ENCODE results near the gene UBA52. TPM values are rescaled to one million over a fixed set of nuclear protein-coding genes. Genes with fewer than 3 reads are reported as not detected.

Gene UBA52
- polyA plus RNA-seq, 1 donor from 2014 or later: 765 TPM

DNA sequence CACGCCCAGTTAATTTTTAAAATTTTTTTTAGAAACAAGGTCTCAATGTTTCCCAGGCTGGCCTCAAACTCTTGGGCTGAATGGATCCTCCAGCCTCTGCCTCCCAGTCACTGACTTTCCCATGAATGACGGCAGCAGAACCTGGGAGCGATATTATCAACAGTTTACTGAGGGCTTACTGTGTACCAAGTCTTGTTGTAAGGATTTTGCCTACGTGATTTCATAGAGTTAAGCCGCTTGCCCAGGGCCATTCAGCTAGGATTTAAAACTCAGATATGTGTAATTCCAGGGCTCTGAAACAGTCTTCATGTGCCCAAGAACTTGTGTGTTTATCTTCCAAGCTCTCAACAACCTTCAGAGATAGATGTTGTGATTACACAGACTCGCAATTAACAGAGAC lies 20.0 kb upstream of the UBA52 start:
- no peaks in the 10 kb centered on the region for H3K36me3 ChIP-seq (ENCODE audit: insufficient read depth, low read length)
- H4K20me1 ChIP-seq (ENCODE audit: insufficient read depth): no peaks in the 10 kb centered on the region
- H3K4me2 ChIP-seq (ENCODE audit: low read length): no peak overlapping the region
- no peaks in the 10 kb centered on the region for H3K79me2 ChIP-seq (replicated peaks; ENCODE audit: insufficient read depth, low read length)
- TF ChIP-seq, protein P1, sequence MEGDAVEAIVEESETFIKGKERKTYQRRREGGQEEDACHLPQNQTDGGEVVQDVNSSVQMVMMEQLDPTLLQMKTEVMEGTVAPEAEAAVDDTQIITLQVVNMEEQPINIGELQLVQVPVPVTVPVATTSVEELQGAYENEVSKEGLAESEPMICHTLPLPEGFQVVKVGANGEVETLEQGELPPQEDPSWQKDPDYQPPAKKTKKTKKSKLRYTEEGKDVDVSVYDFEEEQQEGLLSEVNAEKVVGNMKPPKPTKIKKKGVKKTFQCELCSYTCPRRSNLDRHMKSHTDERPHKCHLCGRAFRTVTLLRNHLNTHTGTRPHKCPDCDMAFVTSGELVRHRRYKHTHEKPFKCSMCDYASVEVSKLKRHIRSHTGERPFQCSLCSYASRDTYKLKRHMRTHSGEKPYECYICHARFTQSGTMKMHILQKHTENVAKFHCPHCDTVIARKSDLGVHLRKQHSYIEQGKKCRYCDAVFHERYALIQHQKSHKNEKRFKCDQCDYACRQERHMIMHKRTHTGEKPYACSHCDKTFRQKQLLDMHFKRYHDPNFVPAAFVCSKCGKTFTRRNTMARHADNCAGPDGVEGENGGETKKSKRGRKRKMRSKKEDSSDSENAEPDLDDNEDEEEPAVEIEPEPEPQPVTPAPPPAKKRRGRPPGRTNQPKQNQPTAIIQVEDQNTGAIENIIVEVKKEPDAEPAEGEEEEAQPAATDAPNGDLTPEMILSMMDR (IDR thresholded peaks at IDR 0.05; ENCODE audit: poor library complexity, severe bottlenecking): no peak
- TF ChIP-seq RAD21 (conservative IDR thresholded peaks at IDR 0.05) (no peak), TAF1 (IDR thresholded peaks at IDR 0.05; ENCODE audit: low read depth) (no peak), EZH2 (IDR thresholded peaks at IDR 0.05; ENCODE audit: borderline replicate concordance, insufficient read depth, low read length, poor library complexity, severe bottlenecking) (no peak), EP300 (conservative IDR thresholded peaks at IDR 0.05; ENCODE audit: poor library complexity, severe bottlenecking) (no peak), POLR2AphosphoS5 (IDR thresholded peaks at IDR 0.05) (no peak), SMC3 (conservative IDR thresholded peaks at IDR 0.05; ENCODE audit: poor library complexity) (no peak), MXI1 (conservative IDR thresholded peaks at IDR 0.05; ENCODE audit: poor library complexity, severe bottlenecking) (no peak)
- TF ChIP-seq, protein P2, sequence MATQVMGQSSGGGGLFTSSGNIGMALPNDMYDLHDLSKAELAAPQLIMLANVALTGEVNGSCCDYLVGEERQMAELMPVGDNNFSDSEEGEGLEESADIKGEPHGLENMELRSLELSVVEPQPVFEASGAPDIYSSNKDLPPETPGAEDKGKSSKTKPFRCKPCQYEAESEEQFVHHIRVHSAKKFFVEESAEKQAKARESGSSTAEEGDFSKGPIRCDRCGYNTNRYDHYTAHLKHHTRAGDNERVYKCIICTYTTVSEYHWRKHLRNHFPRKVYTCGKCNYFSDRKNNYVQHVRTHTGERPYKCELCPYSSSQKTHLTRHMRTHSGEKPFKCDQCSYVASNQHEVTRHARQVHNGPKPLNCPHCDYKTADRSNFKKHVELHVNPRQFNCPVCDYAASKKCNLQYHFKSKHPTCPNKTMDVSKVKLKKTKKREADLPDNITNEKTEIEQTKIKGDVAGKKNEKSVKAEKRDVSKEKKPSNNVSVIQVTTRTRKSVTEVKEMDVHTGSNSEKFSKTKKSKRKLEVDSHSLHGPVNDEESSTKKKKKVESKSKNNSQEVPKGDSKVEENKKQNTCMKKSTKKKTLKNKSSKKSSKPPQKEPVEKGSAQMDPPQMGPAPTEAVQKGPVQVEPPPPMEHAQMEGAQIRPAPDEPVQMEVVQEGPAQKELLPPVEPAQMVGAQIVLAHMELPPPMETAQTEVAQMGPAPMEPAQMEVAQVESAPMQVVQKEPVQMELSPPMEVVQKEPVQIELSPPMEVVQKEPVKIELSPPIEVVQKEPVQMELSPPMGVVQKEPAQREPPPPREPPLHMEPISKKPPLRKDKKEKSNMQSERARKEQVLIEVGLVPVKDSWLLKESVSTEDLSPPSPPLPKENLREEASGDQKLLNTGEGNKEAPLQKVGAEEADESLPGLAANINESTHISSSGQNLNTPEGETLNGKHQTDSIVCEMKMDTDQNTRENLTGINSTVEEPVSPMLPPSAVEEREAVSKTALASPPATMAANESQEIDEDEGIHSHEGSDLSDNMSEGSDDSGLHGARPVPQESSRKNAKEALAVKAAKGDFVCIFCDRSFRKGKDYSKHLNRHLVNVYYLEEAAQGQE (IDR thresholded peaks at IDR 0.05; ENCODE audit: borderline replicate concordance): no peak
- no peak overlapping the region for H3K4me3 ChIP-seq (ENCODE audit: low read length)
- no peak overlapping the region for H2AFZ ChIP-seq (ENCODE audit: low read depth, low read length)
- H3K9me2 ChIP-seq (ENCODE audit: insufficient read depth, low read length): no peaks in the 10 kb centered on the region
- no peaks in the 10 kb centered on the region for H3F3A ChIP-seq (ENCODE audit: insufficient read depth, low read length, poor library complexity, severe bottlenecking)
- H3K27ac ChIP-seq (ENCODE audit: low read length): no peak overlapping the region
- no peak overlapping the region for H3K9ac ChIP-seq (ENCODE audit: low read length)
- no peaks in the 10 kb centered on the region for H3K9me3 ChIP-seq (ENCODE audit: low read length)
- H3K27me3 ChIP-seq (ENCODE audit: insufficient read depth, low read depth, low read length): no peaks in the 10 kb centered on the region

DNA sequence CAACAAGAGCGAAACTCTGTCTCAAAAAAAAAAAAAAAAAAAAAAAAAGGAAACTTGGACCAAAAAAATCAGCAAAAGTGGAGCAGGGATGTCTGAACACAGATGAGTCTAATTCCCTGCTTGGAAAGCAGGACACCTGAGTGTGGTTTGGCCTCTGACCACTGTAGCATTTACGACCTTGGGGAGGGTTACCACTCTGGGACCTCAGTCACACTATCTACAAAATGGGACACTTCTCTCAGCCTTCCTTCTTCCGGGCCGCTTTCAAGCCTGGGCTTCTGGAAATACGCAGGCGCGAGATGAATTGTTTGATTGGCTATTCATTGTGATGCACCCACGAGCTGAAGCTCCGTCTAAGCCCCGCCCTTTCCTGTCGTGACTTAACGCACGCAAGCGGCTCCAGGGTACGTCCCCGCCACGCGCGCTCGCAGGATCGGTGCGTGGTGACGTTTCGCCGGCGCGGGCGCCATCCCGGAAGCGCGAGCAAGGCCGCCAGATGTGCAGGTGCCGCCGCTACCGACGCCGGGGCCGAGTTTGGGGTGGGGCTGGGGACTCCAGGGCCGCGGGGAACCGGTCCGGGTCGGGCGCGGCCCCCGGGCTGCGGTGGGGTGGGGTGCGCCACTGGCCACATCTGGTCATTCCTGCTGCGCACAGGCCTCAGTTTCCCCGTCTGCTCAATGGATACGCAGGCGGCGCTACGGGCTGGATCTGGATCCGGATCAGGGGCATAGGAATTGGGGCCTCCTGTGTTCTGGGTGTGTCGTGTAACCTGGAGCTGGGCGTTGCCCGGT lies 14.1 kb upstream of the UBA52 start, which contains the start of gene KXD1:
Gene KXD1, plus strand, starts transcription at position 460 of the 791 bp plus-strand sequence. CDS start 4,187 bp downstream, outside the sequence.
- H2AFZ ChIP-seq (ENCODE audit: low read depth, low read length): peak within 1 kb of the TSS; percentile 69
- H3K9me3 ChIP-seq (ENCODE audit: low read length): no peaks in the 10 kb centered on the region
- peaks cover 9% of the 10 kb centered on the region for H3K79me2 ChIP-seq (replicated peaks; ENCODE audit: insufficient read depth, low read length)
- peak within 1 kb of the TSS; percentile 96 for H3K4me2 ChIP-seq (ENCODE audit: low read length)
- H3K9ac ChIP-seq (ENCODE audit: low read length): peak within 1 kb of the TSS; percentile 77
- H3K36me3 ChIP-seq (ENCODE audit: insufficient read depth, low read length): no peaks in the 10 kb centered on the region
- H4K20me1 ChIP-seq (ENCODE audit: insufficient read depth): no peaks in the 10 kb centered on the region
- TF ChIP-seq EP300 (conservative IDR thresholded peaks at IDR 0.05; ENCODE audit: poor library complexity, severe bottlenecking) (peak; percentile 78), EZH2 (IDR thresholded peaks at IDR 0.05; ENCODE audit: borderline replicate concordance, insufficient read depth, low read length, poor library complexity, severe bottlenecking) (no peak), POLR2AphosphoS5 (IDR thresholded peaks at IDR 0.05) (peak; percentile 89), RAD21 (conservative IDR thresholded peaks at IDR 0.05) (no peak), TAF1 (IDR thresholded peaks at IDR 0.05; ENCODE audit: low read depth) (no peak), MXI1 (conservative IDR thresholded peaks at IDR 0.05; ENCODE audit: poor library complexity, severe bottlenecking) (peak; percentile 90), SMC3 (conservative IDR thresholded peaks at IDR 0.05; ENCODE audit: poor library complexity) (no peak)
- TF ChIP-seq, protein P1 (IDR thresholded peaks at IDR 0.05; ENCODE audit: poor library complexity, severe bottlenecking): no peak
- TF ChIP-seq, protein P2 (IDR thresholded peaks at IDR 0.05; ENCODE audit: borderline replicate concordance): peak; percentile 54
- H3F3A ChIP-seq (ENCODE audit: insufficient read depth, low read length, poor library complexity, severe bottlenecking): no peaks in the 10 kb centered on the region
- H3K27ac ChIP-seq (ENCODE audit: low read length): peak within 1 kb of the TSS; percentile 58
- no peaks in the 10 kb centered on the region for H3K27me3 ChIP-seq (ENCODE audit: insufficient read depth, low read depth, low read length)
- no peaks in the 10 kb centered on the region for H3K9me2 ChIP-seq (ENCODE audit: insufficient read depth, low read length)
- peak within 1 kb of the TSS; percentile 86 for H3K4me3 ChIP-seq (ENCODE audit: low read length)

Measured in neural cell (in vitro differentiated cells).